Hepatocyte (in vitro differentiated cells): ENCODE data around the gene G2E3. TPM values are rescaled to one million over a fixed set of nuclear protein-coding genes. Genes with fewer than 3 reads are reported as not detected.
A peak's percentile ranks its signal among the peaks of the same experiment; 100 is the strongest.

Source experiments
- DNase-seq: peaks from one replicate; pipeline ENCODE4 v3.0.0-alpha.2; 2016; ENCODE audit warnings: low spot score
- H2AFZ ChIP-seq: fragments of 200-600 bp; sonication (generic); 2 replicates; pipeline ENCODE4 v1.6.0; 2016; ENCODE audit warnings: antibody characterized with exemption, mild to moderate bottlenecking
- H3K27ac ChIP-seq: fragments of 200-600 bp; sonication (generic); 2 replicates; pipeline ENCODE4 v1.5.1; 2016; ENCODE audit warnings: mild to moderate bottlenecking
- H3K27me3 ChIP-seq: fragments of 200-600 bp; sonication (generic); 2 replicates; pipeline ENCODE4 v1.6.1; 2016
- H3K36me3 ChIP-seq: fragments of 200-600 bp; sonication (generic); replicated peaks from 2 replicates; pipeline ENCODE4 v1.5.1; 2016; ENCODE audit warnings: low read depth; ENCODE audit not compliant: insufficient read depth
- H3K4me1 ChIP-seq: fragments of 200-600 bp; sonication (generic); 2 replicates; pipeline ENCODE4 v1.5.1; 2016; ENCODE audit warnings: mild to moderate bottlenecking, moderate library complexity; ENCODE audit not compliant: insufficient read depth
- H3K4me2 ChIP-seq: fragments of 200-600 bp; sonication (generic); 2 replicates; pipeline ENCODE4 v1.6.0; 2016
- H3K4me3 ChIP-seq: fragments of 200-600 bp; sonication (generic); 2 replicates; pipeline ENCODE4 v1.5.1; 2016; ENCODE audit warnings: mild to moderate bottlenecking
- H3K79me2 ChIP-seq: fragments of 200-600 bp; sonication (generic); 2 replicates; pipeline ENCODE4 v1.6.0; 2017; ENCODE audit warnings: mild to moderate bottlenecking
- H3K9me2 ChIP-seq: fragments of 200-600 bp; sonication (generic); replicated peaks from 2 replicates; pipeline ENCODE4 v1.6.0; 2017; ENCODE audit warnings: mild to moderate bottlenecking; ENCODE audit not compliant: insufficient read depth
- H3K9me3 ChIP-seq: fragments of 200-600 bp; sonication (generic); 2 replicates; pipeline ENCODE4 v1.5.1; 2016; ENCODE audit warnings: low read depth, mild to moderate bottlenecking
- H4K20me1 ChIP-seq: fragments of 200-600 bp; sonication (generic); 2 replicates; pipeline ENCODE4 v1.6.0; 2016; ENCODE audit warnings: mild to moderate bottlenecking; ENCODE audit not compliant: insufficient read depth, poor library complexity, severe bottlenecking
- EZH2 ChIP-seq: fragments of 200-600 bp; sonication (generic); IDR thresholded peaks from 2 replicates; pipeline ENCODE4 v1.6.1; 2016; ENCODE audit warnings: antibody characterized with exemption, mild to moderate bottlenecking, borderline replicate concordance
- EZH2phosphoT487 ChIP-seq: fragments of 200-600 bp; sonication (generic); IDR thresholded peaks from one replicate; pipeline ENCODE4 v1.6.1; 2018; ENCODE audit warnings: antibody characterized with exemption, mild to moderate bottlenecking, low read depth, moderate library complexity; ENCODE audit not compliant: unreplicated experiment, severe bottlenecking
- WGBS: methylation state at CpG from one replicate; pipeline ENCODE4 v1.1.6; 2016; ENCODE audit warnings: low lambda C conversion rate; ENCODE audit errors: missing lambda C conversion rate; 5-methylcytosine and 5-hydroxymethylcytosine counted together
- polyA plus RNA-seq: library from polyadenylated mRNA; unstranded; fragments of >200 nt; fragmentation: Nextera tagmentation; extraction: Ambion mirVana; gene quantifications from 2 replicates; pipeline ENCODE4 v1.2.1, GENCODE V29; 2016
- total RNA-seq: library from RNA; depleted of rRNA; stranded (reverse); fragments of >200 nt; gene quantifications from 2 replicates; pipeline ENCODE4 v1.2.3, GENCODE V29; 2014
- TF ChIP-seq, protein P1 (sequence below): fragments of 200-600 bp; sonication (generic); IDR thresholded peaks from 2 replicates; pipeline ENCODE4 v1.5.1; 2016; ENCODE audit warnings: antibody characterized with exemption, mild to moderate bottlenecking; ENCODE audit not compliant: poor library complexity

The G2E3 gene
- total and polyA plus RNA-seq, 2 experiments from 2014 or later: 9.7 to 16.7 TPM

DNA sequence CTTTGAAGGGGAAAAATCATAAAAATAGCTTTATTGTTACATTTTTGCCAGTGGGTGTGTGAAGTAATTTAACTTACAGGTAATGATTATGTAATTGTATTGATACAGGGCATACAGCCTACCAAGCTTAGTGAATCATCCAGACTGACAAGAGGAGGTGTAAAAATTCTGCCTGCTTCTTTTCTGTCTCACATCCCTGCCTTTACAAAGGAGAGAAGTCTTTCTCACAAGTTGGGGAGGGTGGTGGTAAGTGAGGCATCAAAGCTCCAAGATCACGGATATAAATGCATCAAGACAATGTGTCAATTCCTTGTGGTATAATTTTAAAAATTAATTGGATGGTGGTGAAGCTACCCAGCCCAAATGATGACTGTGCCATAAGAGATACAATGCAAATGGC lies 39.0 kb upstream of the G2E3 start:
- H4K20me1 ChIP-seq: no peaks in the 10 kb centered on the region
- no peaks in the 10 kb centered on the region for H3K9me2 ChIP-seq
- no peaks in the 10 kb centered on the region for H3K36me3 ChIP-seq
- H3K79me2 ChIP-seq: no peaks in the 10 kb centered on the region
- WGBS: 82% methylated on average over 1 of the region's 1 CpG
- H3K27ac ChIP-seq: no peak overlapping the region
- H3K9me3 ChIP-seq: no peaks in the 10 kb centered on the region
- TF ChIP-seq EZH2 (no peak), EZH2phosphoT487 (no peak)
- TF ChIP-seq, protein P1, sequence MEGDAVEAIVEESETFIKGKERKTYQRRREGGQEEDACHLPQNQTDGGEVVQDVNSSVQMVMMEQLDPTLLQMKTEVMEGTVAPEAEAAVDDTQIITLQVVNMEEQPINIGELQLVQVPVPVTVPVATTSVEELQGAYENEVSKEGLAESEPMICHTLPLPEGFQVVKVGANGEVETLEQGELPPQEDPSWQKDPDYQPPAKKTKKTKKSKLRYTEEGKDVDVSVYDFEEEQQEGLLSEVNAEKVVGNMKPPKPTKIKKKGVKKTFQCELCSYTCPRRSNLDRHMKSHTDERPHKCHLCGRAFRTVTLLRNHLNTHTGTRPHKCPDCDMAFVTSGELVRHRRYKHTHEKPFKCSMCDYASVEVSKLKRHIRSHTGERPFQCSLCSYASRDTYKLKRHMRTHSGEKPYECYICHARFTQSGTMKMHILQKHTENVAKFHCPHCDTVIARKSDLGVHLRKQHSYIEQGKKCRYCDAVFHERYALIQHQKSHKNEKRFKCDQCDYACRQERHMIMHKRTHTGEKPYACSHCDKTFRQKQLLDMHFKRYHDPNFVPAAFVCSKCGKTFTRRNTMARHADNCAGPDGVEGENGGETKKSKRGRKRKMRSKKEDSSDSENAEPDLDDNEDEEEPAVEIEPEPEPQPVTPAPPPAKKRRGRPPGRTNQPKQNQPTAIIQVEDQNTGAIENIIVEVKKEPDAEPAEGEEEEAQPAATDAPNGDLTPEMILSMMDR: no peak
- H3K4me3 ChIP-seq: no peak overlapping the region
- no peak overlapping the region for H2AFZ ChIP-seq
- H3K4me2 ChIP-seq: no peak overlapping the region
- H3K27me3 ChIP-seq: peaks cover 7% of the 10 kb centered on the region
- no peaks in the 10 kb centered on the region for H3K4me1 ChIP-seq
- DNase-seq: no peak

DNA sequence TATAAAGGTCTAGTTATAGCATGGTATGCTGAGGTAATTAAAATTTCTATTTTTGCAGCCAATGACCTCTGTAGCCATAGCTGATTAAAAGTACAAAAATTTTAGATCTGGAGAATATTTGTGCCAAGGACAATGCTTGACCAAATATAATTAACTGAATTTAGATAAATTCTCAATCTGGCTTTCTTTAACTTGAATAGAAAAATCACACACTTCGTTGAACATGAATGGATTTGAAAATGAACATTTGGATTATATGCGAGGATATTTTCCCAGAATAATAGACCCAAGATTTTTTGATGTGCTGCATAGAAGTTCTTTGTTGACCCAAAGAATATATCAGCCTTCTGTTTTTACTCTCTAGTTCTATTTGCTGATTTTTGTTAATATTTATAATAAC lies 38.4 kb upstream of the G2E3 start:
- 86% methylated on average over 2 of the region's 2 CpGs for WGBS
- DNase-seq: no peak

DNA sequence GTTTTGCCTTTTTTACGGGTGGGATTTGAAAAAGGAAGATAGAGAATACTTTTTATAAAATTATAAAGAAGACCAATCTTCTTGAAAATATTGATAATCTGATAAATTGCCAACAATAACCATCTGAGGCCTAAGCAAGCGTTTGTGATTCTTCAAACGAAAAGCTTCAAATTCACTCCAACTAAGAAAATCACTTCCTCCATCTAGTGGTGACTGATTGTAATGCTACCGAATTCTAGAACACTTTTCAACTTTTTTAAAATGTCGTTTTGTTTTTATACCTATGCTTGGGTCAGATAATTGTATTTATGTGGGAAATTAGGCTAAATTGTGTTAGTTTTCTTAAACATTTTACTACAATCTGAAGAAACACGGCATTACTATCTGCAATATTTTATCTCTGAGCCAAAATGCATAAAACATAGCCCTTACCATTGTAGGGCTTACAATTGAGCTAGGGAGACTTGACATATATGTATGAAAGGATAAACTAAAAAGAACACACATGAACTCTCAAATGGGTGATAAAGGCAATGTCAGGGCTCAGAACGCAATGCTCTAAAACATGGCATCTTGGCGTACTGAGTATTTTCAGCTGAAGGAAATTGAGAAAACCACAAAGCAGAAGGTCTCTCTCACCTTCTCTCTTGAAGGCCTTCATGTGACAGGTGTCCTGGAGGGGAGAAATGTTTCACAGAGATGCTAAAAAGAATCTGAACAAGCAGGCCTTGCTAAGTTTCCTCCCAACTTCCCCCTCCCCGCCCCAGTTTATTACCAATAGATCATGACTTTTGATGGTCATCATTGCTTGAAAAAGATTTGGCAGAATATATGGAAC lies 36.8 kb upstream of the G2E3 start:
- Histone ChIP-seq H3K36me3 (no peaks in the 10 kb centered on the region), H3K9me2 (no peaks in the 10 kb centered on the region), H3K27me3 (no peaks in the 10 kb centered on the region), H3K9me3 (no peaks in the 10 kb centered on the region), H3K4me2 (no peak overlapping the region), H2AFZ (no peak overlapping the region), H3K79me2 (no peaks in the 10 kb centered on the region), H3K4me1 (no peaks in the 10 kb centered on the region), H4K20me1 (no peaks in the 10 kb centered on the region), H3K27ac (no peak overlapping the region), H3K4me3 (no peak overlapping the region)
- WGBS: 36% methylated on average over 9 of the region's 9 CpGs
- DNase-seq: peak; percentile 54
- no peak for TF ChIP-seq EZH2phosphoT487
- TF ChIP-seq, protein P1: peak; percentile 65
- no peak for TF ChIP-seq EZH2

More for the DNA sequence above, 38.4 kb upstream of the G2E3 start:
- Histone ChIP-seq H3K4me3 (no peak overlapping the region), H3K4me1 (no peaks in the 10 kb centered on the region), H3K27ac (no peak overlapping the region), H3K9me2 (no peaks in the 10 kb centered on the region), H2AFZ (no peak overlapping the region), H3K9me3 (no peaks in the 10 kb centered on the region), H4K20me1 (no peaks in the 10 kb centered on the region), H3K36me3 (no peaks in the 10 kb centered on the region), H3K79me2 (no peaks in the 10 kb centered on the region), H3K4me2 (no peak overlapping the region), H3K27me3 (peaks cover 7% of the 10 kb centered on the region)
- TF ChIP-seq EZH2phosphoT487: no peak
- TF ChIP-seq EZH2: no peak
- TF ChIP-seq, protein P1: no peak
